ENCODE measurements around the gene VSX1. TPM values are rescaled to one million over a fixed set of nuclear protein-coding genes. Genes with fewer than 3 reads are reported as not detected.

The VSX1 gene
- total and polyA plus RNA-seq, 2 of the 4 experiments (the other 2 are of a cell fraction): not detected

DNA sequence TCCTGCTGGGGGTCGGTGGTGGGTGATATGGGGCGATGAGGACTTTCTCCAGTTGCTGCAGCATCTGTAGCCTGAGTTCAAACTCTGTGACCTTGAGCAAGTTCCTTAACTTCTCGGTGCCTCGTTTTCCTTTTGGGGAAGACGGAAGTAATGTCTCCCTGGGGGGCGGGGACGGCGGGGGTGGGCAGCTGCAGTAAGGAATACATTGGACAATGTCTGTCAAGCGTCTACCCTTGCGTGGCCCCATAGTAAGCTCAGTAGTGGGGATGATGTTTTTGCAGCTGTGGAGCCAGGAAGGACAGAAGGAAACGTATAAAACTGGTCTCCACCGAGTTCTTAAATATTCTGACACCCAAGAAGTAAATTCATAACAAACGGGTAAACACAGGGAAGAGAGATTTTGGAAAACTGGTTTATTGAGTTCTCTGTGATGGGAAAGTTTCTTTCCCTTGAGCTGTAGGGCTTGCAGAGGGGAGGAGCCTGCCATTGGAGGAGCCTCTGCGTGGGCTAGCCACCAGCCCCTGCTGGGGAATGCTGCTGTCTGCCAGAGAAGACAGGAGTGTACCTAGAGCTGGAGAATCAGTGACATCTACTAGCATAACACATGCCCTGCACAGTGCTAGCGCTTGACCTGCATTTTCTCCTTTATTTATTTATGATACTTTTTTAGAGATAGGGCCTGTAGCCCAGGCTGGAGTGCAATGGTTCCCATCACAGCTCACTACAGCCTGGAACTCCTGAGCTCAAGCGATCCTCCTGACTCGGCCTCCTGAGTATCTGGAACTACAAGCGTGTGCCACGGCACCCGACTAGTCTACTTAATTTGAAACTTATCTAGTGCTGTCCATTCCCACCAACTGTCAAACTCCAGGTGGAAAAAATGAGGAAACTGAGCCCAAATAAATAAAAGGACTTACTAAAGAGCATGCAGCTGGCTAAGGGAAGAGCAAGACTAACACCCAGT is 22.8 kb downstream of the VSX1 start:
- WGBS, 2 experiments (ENCODE audit: extremely low coverage in 2 of 2, insufficient read length in 1 of 2): no CpG with 5 or more reads among the region's 20 CpGs
- Histone ChIP-seq H3K4ac (ENCODE audit: low read depth, low read length) (no peak overlapping the region), H2BK20ac (ENCODE audit: low read depth, low read length) (no peak overlapping the region), H3K4me2 (ENCODE audit: low read depth, low read length) (peak overlapping the region; percentile 84), H3K23ac (ENCODE audit: low read depth, low read length) (peak overlapping the region; percentile 15; the same call in 1 of the 2 replicates), H4K8ac (ENCODE audit: low read depth in 2 of 2, low read length in 2 of 2) (no peak overlapping the region), H2BK15ac (ENCODE audit: low read depth, low read length) (no peak overlapping the region), H3K36me3 (ENCODE audit: control insufficient read depth, insufficient read depth, low read length) (no peaks in the 10 kb centered on the region), H3K56ac (ENCODE audit: extremely low read depth, insufficient read depth, low read length) (no peak overlapping the region), H3K79me1 (ENCODE audit: low read depth in 1 of 2, low read length in 2 of 2) (no peaks in the 10 kb centered on the region), H4K5ac (ENCODE audit: low read depth, low read length) (no peak overlapping the region; the same call in 1 of the 2 replicates), H2AFZ (replicated peaks; ENCODE audit: low read length, poor library complexity) (peak overlapping the region; percentile 91), H2BK5ac (ENCODE audit: low read depth, low read length, poor library complexity, severe bottlenecking) (no peak overlapping the region), H4K20me1 (ENCODE audit: insufficient read depth, low read length) (no peaks in the 10 kb centered on the region; the same call in 1 of the 2 replicates), H3K27me3 (ENCODE audit: control insufficient read depth, insufficient read depth, low read length) (peaks cover 59% of the 10 kb centered on the region), H2AK5ac (ENCODE audit: low read depth, low read length) (no peak overlapping the region), H4K91ac (ENCODE audit: insufficient read depth, low read depth, low read length) (no peak overlapping the region), H3K9me1 (ENCODE audit: insufficient read depth, low read length) (no peaks in the 10 kb centered on the region), H2AK9ac (replicated peaks; ENCODE audit: low read depth, low read length, poor library complexity) (no peak overlapping the region), H2BK120ac (ENCODE audit: low read depth, low read length) (no peak overlapping the region), H3K9me3 (ENCODE audit: control insufficient read depth, insufficient read depth, low read length) (no peaks in the 10 kb centered on the region), H3K4me1 (ENCODE audit: control insufficient read depth, insufficient read depth, low read length) (peaks cover 6% of the 10 kb centered on the region; the same call in 1 of the 2 replicates), H3K9ac (ENCODE audit: low read depth, low read length) (no peak overlapping the region), H3K4me3 (ENCODE audit: insufficient read depth, low read depth, low read length) (peak overlapping the region; percentile 55), H3K27ac (ENCODE audit: insufficient read depth, low read length) (no peak overlapping the region), H3K18ac (ENCODE audit: low read depth, low read length) (no peak overlapping the region), H3K14ac (replicated peaks; ENCODE audit: low read depth, low read length) (no peak overlapping the region)
- DNase-seq: peak; percentile 3
- intact Hi-C loops (cut with micrococcal nuclease) (no loop called here), in situ Hi-C loops (cut with MboI; ENCODE audit: low sequenced_read_pairs) (no loop called here), dilution Hi-C loops (cut with HindIII; ENCODE audit: low sequenced_read_pairs, unreplicated experiment) (no loop called here)
- POLR2A ChIA-PET (ENCODE audit: unreplicated experiment): no interaction called here
- CTCF ChIA-PET: interaction anchor here (1.6 kb wide), 1 partner anchor 20 kb away, joined by 3 read pairs; no protein-coding TSS in a partner anchor
- no TSS peak for BruUV-seq (replicated peaks)
- TF ChIP-seq MXI1 (IDR thresholded peaks at IDR 0.05; ENCODE audit: borderline replicate concordance, low read depth, low read length) (no peak), RAD21 (IDR thresholded peaks at IDR 0.05; ENCODE audit: low read length) (no peak), CHD1 (IDR thresholded peaks at IDR 0.05; ENCODE audit: low read depth, low read length) (no peak), NFE2L2 (IDR thresholded peaks at IDR 0.05; ENCODE audit: low read depth, low read length) (no peak), POLR2A (IDR thresholded peaks at IDR 0.05; ENCODE audit: low read depth, low read length) (no peak), MAZ (IDR thresholded peaks at IDR 0.05; ENCODE audit: borderline replicate concordance, low read depth, low read length) (no peak), CEBPB (IDR thresholded peaks at IDR 0.05; ENCODE audit: low read depth, low read length) (no peak), RCOR1 (IDR thresholded peaks at IDR 0.05; ENCODE audit: insufficient replicate concordance, low read length) (no peak), RFX5 (IDR thresholded peaks at IDR 0.05; ENCODE audit: low read depth, low read length) (no peak), MAFK (IDR thresholded peaks at IDR 0.05; ENCODE audit: low read depth, low read length) (no peak), BHLHE40 (IDR thresholded peaks at IDR 0.05; ENCODE audit: low read depth, low read length) (no peak), SMC3 (IDR thresholded peaks at IDR 0.05; ENCODE audit: low read depth, low read length) (no peak), FOS (IDR thresholded peaks at IDR 0.05; ENCODE audit: low read depth, low read length) (no peak)
- TF ChIP-seq, protein P1, sequence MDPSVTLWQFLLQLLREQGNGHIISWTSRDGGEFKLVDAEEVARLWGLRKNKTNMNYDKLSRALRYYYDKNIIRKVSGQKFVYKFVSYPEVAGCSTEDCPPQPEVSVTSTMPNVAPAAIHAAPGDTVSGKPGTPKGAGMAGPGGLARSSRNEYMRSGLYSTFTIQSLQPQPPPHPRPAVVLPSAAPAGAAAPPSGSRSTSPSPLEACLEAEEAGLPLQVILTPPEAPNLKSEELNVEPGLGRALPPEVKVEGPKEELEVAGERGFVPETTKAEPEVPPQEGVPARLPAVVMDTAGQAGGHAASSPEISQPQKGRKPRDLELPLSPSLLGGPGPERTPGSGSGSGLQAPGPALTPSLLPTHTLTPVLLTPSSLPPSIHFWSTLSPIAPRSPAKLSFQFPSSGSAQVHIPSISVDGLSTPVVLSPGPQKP (IDR thresholded peaks at IDR 0.05; ENCODE audit: borderline replicate concordance, low read depth, low read length): no peak
- TF ChIP-seq, protein P2, sequence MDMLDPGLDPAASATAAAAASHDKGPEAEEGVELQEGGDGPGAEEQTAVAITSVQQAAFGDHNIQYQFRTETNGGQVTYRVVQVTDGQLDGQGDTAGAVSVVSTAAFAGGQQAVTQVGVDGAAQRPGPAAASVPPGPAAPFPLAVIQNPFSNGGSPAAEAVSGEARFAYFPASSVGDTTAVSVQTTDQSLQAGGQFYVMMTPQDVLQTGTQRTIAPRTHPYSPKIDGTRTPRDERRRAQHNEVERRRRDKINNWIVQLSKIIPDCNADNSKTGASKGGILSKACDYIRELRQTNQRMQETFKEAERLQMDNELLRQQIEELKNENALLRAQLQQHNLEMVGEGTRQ (IDR thresholded peaks at IDR 0.05; ENCODE audit: low read depth, low read length): no peak
- ATAC-seq (ENCODE audit: low read depth): no peak

All from IMR-90 (cell line).